LNCAP (cell line): Measurements from ENCODE around the gene NPL.

Experiments used
- CTCF ChIP-seq: fragments of 450-650 bp; IDR thresholded peaks from 2 replicates; pipeline ENCODE4 v1.5.1; 2017; ENCODE audit warnings: mild to moderate bottlenecking

The NPL gene

GRCh38 chr1:182782587-182782913, 7.0 kb upstream of the NPL start:
- no peak; the same call in 1 of the 2 replicates for TF ChIP-seq CTCF

- no peak; the same call in 1 of the 2 replicates for TF ChIP-seq CTCF
Observed at GRCh38 chr1:182783068-182783467, 6.5 kb upstream of the NPL start.

GRCh38 chr1:182784556-182785171, 4.9 kb upstream of the NPL start:
- peak; percentile 88 for TF ChIP-seq CTCF

GRCh38 chr1:182785181-182785580, 4.4 kb upstream of the NPL start:
- no peak for TF ChIP-seq CTCF

GRCh38 chr1:182786223-182786994, 3.2 kb upstream of the NPL start:
- TF ChIP-seq CTCF: peak; percentile 87

- 0 out of 2 replicates have a peak, but pooled peaks have one; percentile 30 for TF ChIP-seq CTCF
Observed at GRCh38 chr1:182786995-182787324, 2.6 kb upstream of the NPL start.

GRCh38 chr1:182791281-182792179, 2.0 kb downstream of the NPL start:
- TF ChIP-seq CTCF: no peak
